Measurements from ENCODE around the gene INTS6. TPM values are rescaled to one million over a fixed set of nuclear protein-coding genes. Genes with fewer than 3 reads are reported as not detected.

Gene INTS6
- total RNA-seq, 1 donor from 2014 or later, result 44.7 TPM

DNA sequence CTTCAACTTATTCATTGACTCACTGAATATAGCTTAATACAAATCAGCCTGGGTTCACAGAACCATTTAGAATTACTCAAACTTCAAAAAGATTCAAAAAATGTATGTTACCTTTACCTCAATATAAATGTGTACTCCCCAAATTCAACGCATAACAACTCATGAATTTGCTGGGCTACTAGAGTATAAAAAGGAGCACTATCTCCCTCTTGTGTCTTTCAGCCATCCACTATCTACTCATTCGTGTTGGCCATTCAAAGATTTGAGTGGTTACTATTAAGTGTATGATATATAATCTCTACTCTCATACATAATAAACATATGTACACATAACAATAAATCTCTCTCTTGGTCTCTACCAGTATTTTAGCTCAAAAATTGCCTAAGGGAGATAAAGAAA lies 20.3 kb downstream of the INTS6 start:
- Mint-ChIP-seq H3K4me1 (ENCODE audit: unreplicated experiment) (no peaks in the 10 kb centered on the region), H3K4me3 (no peak overlapping the region), H3K9me3 (no peaks in the 10 kb centered on the region), H3K36me3 (peaks cover 26% of the 10 kb centered on the region), H3K27ac (no peak overlapping the region), H3K27me3 (no peaks in the 10 kb centered on the region)
- no peak for DNase-seq (ENCODE audit: extremely low spot score, unreplicated experiment)
- TF ChIP-seq, protein P1, sequence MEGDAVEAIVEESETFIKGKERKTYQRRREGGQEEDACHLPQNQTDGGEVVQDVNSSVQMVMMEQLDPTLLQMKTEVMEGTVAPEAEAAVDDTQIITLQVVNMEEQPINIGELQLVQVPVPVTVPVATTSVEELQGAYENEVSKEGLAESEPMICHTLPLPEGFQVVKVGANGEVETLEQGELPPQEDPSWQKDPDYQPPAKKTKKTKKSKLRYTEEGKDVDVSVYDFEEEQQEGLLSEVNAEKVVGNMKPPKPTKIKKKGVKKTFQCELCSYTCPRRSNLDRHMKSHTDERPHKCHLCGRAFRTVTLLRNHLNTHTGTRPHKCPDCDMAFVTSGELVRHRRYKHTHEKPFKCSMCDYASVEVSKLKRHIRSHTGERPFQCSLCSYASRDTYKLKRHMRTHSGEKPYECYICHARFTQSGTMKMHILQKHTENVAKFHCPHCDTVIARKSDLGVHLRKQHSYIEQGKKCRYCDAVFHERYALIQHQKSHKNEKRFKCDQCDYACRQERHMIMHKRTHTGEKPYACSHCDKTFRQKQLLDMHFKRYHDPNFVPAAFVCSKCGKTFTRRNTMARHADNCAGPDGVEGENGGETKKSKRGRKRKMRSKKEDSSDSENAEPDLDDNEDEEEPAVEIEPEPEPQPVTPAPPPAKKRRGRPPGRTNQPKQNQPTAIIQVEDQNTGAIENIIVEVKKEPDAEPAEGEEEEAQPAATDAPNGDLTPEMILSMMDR (conservative IDR thresholded peaks at IDR 0.05), result no peak

DNA sequence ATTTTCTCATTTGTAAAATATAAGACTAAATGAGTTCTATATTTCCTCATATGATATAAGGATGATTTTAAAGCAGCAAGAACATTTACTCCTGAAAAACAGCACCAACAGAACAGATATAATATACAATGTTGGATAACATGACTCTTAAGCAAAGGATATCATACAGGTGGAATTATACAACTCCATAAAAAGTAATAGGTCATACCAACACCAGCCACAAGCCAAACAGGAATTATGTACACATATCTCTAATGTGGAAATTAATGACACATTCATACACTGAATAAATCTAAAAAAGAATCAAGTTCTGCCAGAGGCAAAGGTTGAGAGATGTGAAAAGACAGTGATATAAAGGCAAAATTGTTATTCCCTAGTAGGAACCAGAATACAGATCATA lies 25.9 kb downstream of the INTS6 start:
- TF ChIP-seq, protein P1 (conservative IDR thresholded peaks at IDR 0.05), result no peak
- Mint-ChIP-seq H3K27ac (no peak overlapping the region), H3K4me3 (no peak overlapping the region), H3K4me1 (ENCODE audit: unreplicated experiment) (peaks cover 10% of the 10 kb centered on the region), H3K27me3 (no peaks in the 10 kb centered on the region), H3K9me3 (no peaks in the 10 kb centered on the region), H3K36me3 (peaks cover 27% of the 10 kb centered on the region)
- DNase-seq (ENCODE audit: extremely low spot score, unreplicated experiment), result no peak

DNA sequence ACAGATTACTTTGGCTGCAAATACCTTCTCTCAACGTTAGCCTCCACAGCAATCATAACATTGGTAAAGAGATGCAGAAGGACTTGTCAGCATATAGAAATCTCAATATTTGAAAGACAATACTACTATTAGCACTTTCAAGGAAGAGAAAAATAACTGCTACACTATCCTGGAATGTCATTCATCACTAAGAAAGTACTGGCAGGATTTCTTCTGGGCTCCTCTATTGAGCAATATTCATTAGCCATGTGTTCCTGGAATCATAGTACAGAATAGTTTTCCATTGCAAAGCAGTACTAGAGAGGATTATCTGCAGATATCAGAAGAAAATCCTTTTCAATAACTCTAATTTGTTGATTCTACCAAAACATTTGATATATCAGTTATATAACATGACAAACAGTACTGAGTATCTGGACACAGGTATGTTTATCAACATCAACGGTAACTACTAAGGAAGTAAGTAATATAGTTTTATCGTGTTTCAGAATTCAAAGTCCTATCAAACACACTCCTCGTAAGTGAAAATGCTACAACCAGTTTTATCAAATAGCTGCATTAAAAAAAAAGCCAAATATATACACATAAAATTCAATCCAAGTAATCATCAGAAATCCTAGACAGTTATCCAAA lies 27.3 kb downstream of the INTS6 start:
- no peak for DNase-seq (ENCODE audit: extremely low spot score, unreplicated experiment)
- no peak overlapping the region for H3K4me3 Mint-ChIP-seq
- TF ChIP-seq, protein P1 (conservative IDR thresholded peaks at IDR 0.05), result no peak
- H3K27ac Mint-ChIP-seq, result no peak overlapping the region
- no peaks in the 10 kb centered on the region for H3K27me3 Mint-ChIP-seq
- H3K9me3 Mint-ChIP-seq, result no peaks in the 10 kb centered on the region
- peaks cover 15% of the 10 kb centered on the region for H3K4me1 Mint-ChIP-seq (ENCODE audit: unreplicated experiment)
- peaks cover 28% of the 10 kb centered on the region for H3K36me3 Mint-ChIP-seq

DNA sequence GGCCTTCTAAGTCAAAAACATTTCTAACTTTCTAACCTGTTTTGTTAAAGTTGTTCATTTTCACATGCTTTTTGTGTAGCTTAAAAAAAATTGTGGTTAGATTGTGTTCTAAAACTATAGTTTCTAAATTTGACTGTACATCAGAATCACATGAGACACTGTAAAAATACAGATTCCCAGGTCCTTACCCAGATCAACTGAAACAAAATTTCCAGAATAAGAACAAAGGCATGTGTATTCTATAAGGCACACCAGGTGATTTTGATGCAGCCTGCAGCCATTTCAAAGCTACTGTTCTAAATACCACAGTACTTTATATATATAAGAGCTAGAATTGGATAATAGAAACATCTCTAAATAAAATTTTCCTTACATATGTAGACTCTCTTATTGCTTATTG lies 29.1 kb downstream of the INTS6 start:
- no peak for DNase-seq (ENCODE audit: extremely low spot score, unreplicated experiment)
- Mint-ChIP-seq H3K4me1 (ENCODE audit: unreplicated experiment) (peaks cover 21% of the 10 kb centered on the region), H3K4me3 (no peak overlapping the region), H3K36me3 (peaks cover 28% of the 10 kb centered on the region), H3K27me3 (no peaks in the 10 kb centered on the region), H3K9me3 (no peaks in the 10 kb centered on the region), H3K27ac (no peak overlapping the region)
- TF ChIP-seq, protein P1 (conservative IDR thresholded peaks at IDR 0.05), result no peak

DNA sequence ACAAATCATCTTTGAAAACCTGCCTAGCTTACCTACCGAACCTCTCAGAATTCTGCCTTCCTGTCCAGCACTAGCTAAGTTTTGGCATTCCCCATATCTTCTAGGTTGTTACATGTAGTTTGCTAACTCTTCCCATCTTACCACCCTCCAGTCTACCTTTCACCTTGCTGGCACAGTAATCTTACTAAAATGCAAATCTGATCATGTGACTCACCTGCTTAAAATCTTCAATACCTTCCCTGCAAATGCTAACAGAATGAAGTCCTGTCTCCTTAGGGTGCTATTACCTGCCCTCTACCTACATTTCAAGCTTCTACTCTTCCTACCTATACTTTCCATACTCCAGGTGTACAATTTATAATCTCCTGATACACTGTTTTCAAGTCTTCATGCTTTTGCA lies 30.4 kb downstream of the INTS6 start:
- DNase-seq (ENCODE audit: extremely low spot score, unreplicated experiment), result no peak
- Mint-ChIP-seq H3K4me1 (ENCODE audit: unreplicated experiment) (peaks cover 21% of the 10 kb centered on the region), H3K36me3 (peaks cover 29% of the 10 kb centered on the region), H3K4me3 (no peak overlapping the region), H3K9me3 (no peaks in the 10 kb centered on the region), H3K27ac (no peak overlapping the region), H3K27me3 (no peaks in the 10 kb centered on the region)
- TF ChIP-seq, protein P1 (conservative IDR thresholded peaks at IDR 0.05), result no peak

Data from type B pancreatic cell (in vitro differentiated cells).